MM.1S (cell line): ENCODE data around the gene ST3GAL3.

Experiments
- DNase-seq: peaks from one replicate; pipeline ENCODE4 v3.0.0-alpha.2; 2015
- H2AFZ ChIP-seq: fragments of 300-600 bp; sonication (generic); 2 replicates; pipeline ENCODE4 v1.6.0; 2016; ENCODE audit warnings: antibody characterized with exemption, low read length
- H3F3A ChIP-seq: fragments of 300-600 bp; sonication (generic); 2 replicates; pipeline ENCODE4 v1.6.1; 2016; ENCODE audit warnings: mild to moderate bottlenecking, antibody characterized with exemption, low read length, moderate library complexity, mixed read lengths; ENCODE audit not compliant: insufficient read depth
- H3K27ac ChIP-seq: fragments of 300-600 bp; sonication (generic); 2 replicates; pipeline ENCODE4 v1.5.1; 2016; ENCODE audit warnings: mild to moderate bottlenecking, low read length
- H3K27me3 ChIP-seq: fragments of 300-600 bp; sonication (generic); replicated peaks from 2 replicates; pipeline ENCODE4 v1.6.0; 2016; ENCODE audit warnings: low read length; ENCODE audit not compliant: insufficient read depth
- H3K36me3 ChIP-seq: fragments of 300-600 bp; sonication (generic); replicated peaks from 2 replicates; pipeline ENCODE4 v1.6.1; 2016; ENCODE audit warnings: mild to moderate bottlenecking, low read length, mixed read lengths; ENCODE audit not compliant: insufficient read depth
- H3K4me1 ChIP-seq: fragments of 300-600 bp; sonication (generic); 2 replicates; pipeline ENCODE4 v1.6.1; 2016; ENCODE audit warnings: low read length, mixed read lengths
- H3K4me2 ChIP-seq: fragments of 300-600 bp; sonication (generic); 2 replicates; pipeline ENCODE4 v1.6.0; 2016; ENCODE audit warnings: low read depth, low read length
- H3K4me3 ChIP-seq: fragments of 300-600 bp; sonication (generic); 2 replicates; pipeline ENCODE4 v1.5.1; 2016; ENCODE audit warnings: low read length, mixed read lengths
- H3K79me2 ChIP-seq: fragments of 300-600 bp; sonication (generic); 2 replicates; pipeline ENCODE4 v1.6.1; 2016; ENCODE audit warnings: mixed run types, low read length, mixed read lengths
- H3K9ac ChIP-seq: fragments of 300-600 bp; sonication (generic); 2 replicates; pipeline ENCODE4 v1.6.1; 2016; ENCODE audit warnings: low read length, mixed read lengths
- H3K9me2 ChIP-seq: fragments of 300-600 bp; sonication (generic); replicated peaks from 2 replicates; pipeline ENCODE4 v1.6.1; 2016; ENCODE audit warnings: mild to moderate bottlenecking, low read length, mixed read lengths; ENCODE audit not compliant: insufficient read depth
- H3K9me3 ChIP-seq: fragments of 300-600 bp; sonication (generic); replicated peaks from 2 replicates; pipeline ENCODE4 v1.6.1; 2016; ENCODE audit warnings: mild to moderate bottlenecking, low read length, mixed read lengths; ENCODE audit not compliant: insufficient read depth
- H4K20me1 ChIP-seq: fragments of 300-600 bp; sonication (generic); 2 replicates; pipeline ENCODE4 v1.6.1; 2016; ENCODE audit warnings: mild to moderate bottlenecking, low read length, moderate library complexity, mixed read lengths; ENCODE audit not compliant: insufficient read depth
- EZH2 ChIP-seq: fragments of 300-600 bp; sonication (generic); optimal IDR thresholded peaks from 2 replicates; pipeline ENCODE3; 2017; ENCODE audit warnings: low read depth, mild to moderate bottlenecking, antibody characterized with exemption, low read length, mixed read lengths
- EZH2phosphoT487 ChIP-seq: fragments of 300-600 bp; sonication (generic); IDR thresholded peaks from 2 replicates; pipeline ENCODE4 v1.6.1; 2018; ENCODE audit warnings: antibody characterized with exemption, low read length
- TF ChIP-seq, protein P1 (sequence below): fragments of 300-600 bp; sonication (generic); IDR thresholded peaks from 2 replicates; pipeline ENCODE4 v1.5.1; 2016; ENCODE audit warnings: antibody characterized with exemption, low read length, mixed read lengths

ST3GAL3 gene

DNA sequence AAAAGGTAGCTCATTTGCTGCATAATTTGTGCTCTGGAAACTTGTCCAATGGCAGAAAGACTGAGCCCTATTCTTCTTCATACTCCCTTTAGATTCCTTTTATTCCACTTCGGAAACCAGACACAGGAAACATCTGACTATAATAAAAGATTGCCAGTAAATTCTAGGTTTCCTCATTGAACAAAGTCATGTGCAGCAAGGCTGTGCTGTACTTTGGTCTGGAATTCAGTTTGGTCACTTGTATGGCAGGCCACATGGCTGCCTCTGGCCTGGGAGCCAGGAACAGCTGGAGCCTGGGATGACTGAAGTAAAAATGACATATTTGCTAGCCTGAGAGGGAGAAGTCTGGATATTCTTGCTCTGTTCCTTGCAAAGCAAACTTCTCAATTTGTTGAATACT lies 79.6 kb downstream of the ST3GAL3 start:
- H3K9ac ChIP-seq, result no peak overlapping the region
- no peaks in the 10 kb centered on the region for H3K27me3 ChIP-seq
- no peaks in the 10 kb centered on the region for H3K9me2 ChIP-seq
- TF ChIP-seq, protein P1, sequence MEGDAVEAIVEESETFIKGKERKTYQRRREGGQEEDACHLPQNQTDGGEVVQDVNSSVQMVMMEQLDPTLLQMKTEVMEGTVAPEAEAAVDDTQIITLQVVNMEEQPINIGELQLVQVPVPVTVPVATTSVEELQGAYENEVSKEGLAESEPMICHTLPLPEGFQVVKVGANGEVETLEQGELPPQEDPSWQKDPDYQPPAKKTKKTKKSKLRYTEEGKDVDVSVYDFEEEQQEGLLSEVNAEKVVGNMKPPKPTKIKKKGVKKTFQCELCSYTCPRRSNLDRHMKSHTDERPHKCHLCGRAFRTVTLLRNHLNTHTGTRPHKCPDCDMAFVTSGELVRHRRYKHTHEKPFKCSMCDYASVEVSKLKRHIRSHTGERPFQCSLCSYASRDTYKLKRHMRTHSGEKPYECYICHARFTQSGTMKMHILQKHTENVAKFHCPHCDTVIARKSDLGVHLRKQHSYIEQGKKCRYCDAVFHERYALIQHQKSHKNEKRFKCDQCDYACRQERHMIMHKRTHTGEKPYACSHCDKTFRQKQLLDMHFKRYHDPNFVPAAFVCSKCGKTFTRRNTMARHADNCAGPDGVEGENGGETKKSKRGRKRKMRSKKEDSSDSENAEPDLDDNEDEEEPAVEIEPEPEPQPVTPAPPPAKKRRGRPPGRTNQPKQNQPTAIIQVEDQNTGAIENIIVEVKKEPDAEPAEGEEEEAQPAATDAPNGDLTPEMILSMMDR, result no peak
- TF ChIP-seq EZH2phosphoT487 (no peak), EZH2 (no peak)
- H2AFZ ChIP-seq, result no peak overlapping the region
- H3K9me3 ChIP-seq, result no peaks in the 10 kb centered on the region
- H3K4me1 ChIP-seq, result peaks cover 27% of the 10 kb centered on the region
- H3K4me3 ChIP-seq, result no peak overlapping the region
- H3K4me2 ChIP-seq, result no peak overlapping the region
- H4K20me1 ChIP-seq, result no peaks in the 10 kb centered on the region
- no peak for DNase-seq
- no peaks in the 10 kb centered on the region for H3K36me3 ChIP-seq
- H3K27ac ChIP-seq, result no peak overlapping the region
- H3K79me2 ChIP-seq, result no peaks in the 10 kb centered on the region
- no peaks in the 10 kb centered on the region for H3F3A ChIP-seq

DNA sequence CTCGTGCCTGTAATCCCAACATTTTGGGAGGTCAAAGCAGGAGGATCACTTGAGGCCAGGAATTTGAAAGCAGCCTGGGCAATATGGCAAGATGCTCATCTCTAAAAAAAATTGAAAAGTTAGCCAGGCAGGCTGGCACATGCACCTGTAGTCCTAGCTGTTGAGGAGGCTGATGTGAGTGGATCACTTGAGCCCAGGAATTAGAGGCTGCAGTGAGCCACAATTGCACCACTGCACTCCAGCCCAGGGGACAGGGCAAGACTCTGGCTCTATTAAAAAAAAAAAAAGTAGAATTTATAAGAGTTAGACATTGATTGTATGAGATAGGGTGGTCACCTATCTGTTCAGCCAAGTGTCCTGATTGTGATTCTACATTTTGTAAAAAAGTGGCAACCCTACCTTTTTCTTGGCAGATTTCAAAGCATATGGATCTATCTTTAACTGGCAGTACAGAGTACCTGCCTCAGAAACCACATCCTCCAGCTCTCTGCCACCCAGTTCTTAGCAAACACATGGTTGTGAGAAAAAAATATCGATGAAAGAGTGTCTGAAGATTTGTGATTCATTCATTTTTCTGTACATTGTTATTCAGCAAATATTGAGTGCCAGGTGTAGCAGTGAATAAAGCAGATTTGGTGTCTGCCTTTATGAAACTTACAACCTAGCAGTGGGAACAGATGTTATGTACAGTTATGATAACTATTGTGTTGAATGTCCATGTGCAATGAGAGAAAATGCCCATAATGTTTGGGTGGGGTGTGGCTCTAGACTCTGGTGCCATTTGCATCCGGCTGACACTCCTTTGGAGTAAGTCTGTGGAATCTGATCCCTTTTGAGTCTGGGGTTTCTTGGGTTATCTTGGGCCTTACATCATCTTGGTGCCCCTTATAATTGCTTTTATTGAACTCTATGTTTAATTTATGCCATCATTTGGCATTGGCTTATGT lies 82.5 kb downstream of the ST3GAL3 start:
- DNase-seq, result peak; percentile 56
- H3K4me1 ChIP-seq, result peaks cover 11% of the 10 kb centered on the region
- peak overlapping the region; percentile 1; the same call in 1 of the 2 replicates for H3K27ac ChIP-seq
- H3F3A ChIP-seq, result no peaks in the 10 kb centered on the region
- H4K20me1 ChIP-seq, result no peaks in the 10 kb centered on the region
- H3K27me3 ChIP-seq, result no peaks in the 10 kb centered on the region
- H3K36me3 ChIP-seq, result no peaks in the 10 kb centered on the region
- no peak overlapping the region for H2AFZ ChIP-seq
- TF ChIP-seq, protein P1, result no peak
- TF ChIP-seq EZH2phosphoT487 (no peak), EZH2 (no peak)
- no peak overlapping the region for H3K9ac ChIP-seq
- no peaks in the 10 kb centered on the region for H3K9me2 ChIP-seq
- H3K4me2 ChIP-seq, result no peak overlapping the region
- H3K4me3 ChIP-seq, result no peak overlapping the region
- no peaks in the 10 kb centered on the region for H3K9me3 ChIP-seq
- H3K79me2 ChIP-seq, result no peaks in the 10 kb centered on the region

DNA sequence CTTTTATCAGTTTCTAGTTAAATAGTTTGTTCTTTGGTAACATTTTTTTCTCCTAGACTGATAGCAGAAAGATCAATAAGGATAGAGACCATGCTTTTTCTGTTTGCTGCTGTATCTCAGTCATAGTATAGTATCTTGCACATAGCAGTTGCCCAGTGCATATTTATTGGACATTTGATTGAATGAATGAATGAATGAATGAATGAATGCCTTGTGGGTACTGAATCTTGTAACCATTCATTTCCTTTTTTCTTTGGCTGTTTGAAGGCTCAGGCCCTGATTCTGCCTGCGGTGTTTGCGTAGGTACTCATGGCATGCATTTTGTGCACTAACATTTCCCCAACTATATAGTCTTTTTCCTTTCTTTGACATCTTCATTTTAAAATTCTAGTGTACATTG lies 83.9 kb downstream of the ST3GAL3 start:
- no peak for DNase-seq
- Histone ChIP-seq H3K9me3 (no peaks in the 10 kb centered on the region), H2AFZ (no peak overlapping the region), H3K36me3 (no peaks in the 10 kb centered on the region), H3F3A (no peaks in the 10 kb centered on the region), H3K4me1 (peaks cover 11% of the 10 kb centered on the region), H3K27ac (no peak overlapping the region), H3K9me2 (no peaks in the 10 kb centered on the region), H3K4me3 (no peak overlapping the region), H3K9ac (no peak overlapping the region), H3K27me3 (no peaks in the 10 kb centered on the region), H3K79me2 (no peaks in the 10 kb centered on the region), H3K4me2 (no peak overlapping the region), H4K20me1 (no peaks in the 10 kb centered on the region)
- no peak for TF ChIP-seq EZH2phosphoT487
- TF ChIP-seq EZH2, result no peak
- TF ChIP-seq, protein P1, result no peak
